SK-N-SH (cell line): Measurements from ENCODE around the gene TMEM47. TPM values are rescaled to one million over a fixed set of nuclear protein-coding genes. Genes with fewer than 3 reads are reported as not detected.

ENCODE experiments used
- CTCF ChIA-PET: fragments of 300-600, 350-600 bp; formaldehyde crosslinking; extraction: SDS; loops from one replicate; lab custom pipeline; 2021; lab: Yijun Ruan, JAX
- POLR2A ChIA-PET: fragments of 350-600 bp; sonication (Branson Sonifier 250); formaldehyde crosslinking; extraction: SDS; loops from one replicate; lab custom pipeline; 2020; ENCODE audit warnings: antibody characterized with exemption, inconsistent platforms; lab: Yijun Ruan, JAX
- DNase-seq: peaks from one replicate; pipeline ENCODE4 v3.0.0; 2012
- H2AFZ ChIP-seq: fragments of 200-600 bp; sonication (generic); 2 replicates; pipeline ENCODE4 v1.8.1; 2016; ENCODE audit warnings: antibody characterized with exemption, mild to moderate bottlenecking, low read depth
- H3F3A ChIP-seq: fragments of 200-600 bp; sonication (generic); replicated peaks from 2 replicates; pipeline ENCODE3; 2016; ENCODE audit warnings: antibody characterized with exemption, mild to moderate bottlenecking; ENCODE audit not compliant: insufficient read depth
- H3K27ac ChIP-seq, 2 experiments: fragments of 200-500 bp in 1 of 2; fragments of 200-600 bp in 1 of 2; sonication (Bioruptor generic) in 1 of 2; sonication (generic), shearing (Covaris generic) in 1 of 2; 2 replicates each; pipeline versions ENCODE4 v1.5.1 to v1.6.1; 2014 to 2016; ENCODE audit warnings: low read depth in 2 of 2, inconsistent platforms in 1 of 2, low read length in 1 of 2, mild to moderate bottlenecking in 1 of 2, mixed read lengths in 1 of 2
- H3K27me3 ChIP-seq: fragments of 200-600 bp; sonication (generic), shearing (Covaris generic); 2 replicates; pipeline ENCODE4 v1.6.1; 2016; ENCODE audit warnings: mixed run types; ENCODE audit not compliant: insufficient read depth
- H3K36me3 ChIP-seq, 2 experiments: fragments of 200-500 bp in 1 of 2; fragments of 200-600 bp in 1 of 2; sonication (Bioruptor generic) in 1 of 2; sonication (generic) in 1 of 2; replicated peaks in 1 of 2; 2 replicates each; pipeline versions ENCODE3 to v1.5.1; 2014 to 2016; ENCODE audit warnings: low read length in 1 of 2, mild to moderate bottlenecking in 1 of 2; ENCODE audit not compliant: insufficient read depth in 2 of 2, control insufficient read depth in 1 of 2
- H3K4me1 ChIP-seq, 2 experiments: fragments of 200-500 bp in 1 of 2; fragments of 200-600 bp in 1 of 2; sonication (Bioruptor generic) in 1 of 2; sonication (generic), shearing (Covaris generic) in 1 of 2; 2 replicates each; pipeline versions ENCODE4 v1.5.1 to v1.6.1; 2014 to 2016; ENCODE audit warnings: low read depth in 1 of 2, low read length in 1 of 2, mixed run types in 1 of 2; ENCODE audit not compliant: insufficient read depth in 2 of 2, control insufficient read depth in 1 of 2
- H3K4me2 ChIP-seq: fragments of 200-600 bp; sonication (generic), shearing (Covaris generic); 2 replicates; pipeline ENCODE4 v1.6.1; 2017; ENCODE audit warnings: mixed run types
- H3K4me3 ChIP-seq, 2 experiments: fragments of 200-500 bp in 1 of 2; fragments of 200-600 bp in 1 of 2; sonication (Bioruptor generic) in 1 of 2; sonication (generic), shearing (Covaris generic) in 1 of 2; 2 replicates each; pipeline versions ENCODE4 v1.5.1 to v1.8.1; 2014 to 2016; ENCODE audit warnings: low read depth in 2 of 2, inconsistent platforms in 1 of 2, low read length in 1 of 2, mild to moderate bottlenecking in 1 of 2, mixed read lengths in 1 of 2, moderate library complexity in 1 of 2
- H3K79me2 ChIP-seq: fragments of 200-600 bp; sonication (generic); 2 replicates; pipeline ENCODE4 v1.8.1; 2017; ENCODE audit warnings: mild to moderate bottlenecking; ENCODE audit not compliant: insufficient read depth
- H3K9ac ChIP-seq: fragments of 200-600 bp; sonication (generic); 2 replicates; pipeline ENCODE4 v1.6.1; 2017; ENCODE audit warnings: mixed run types
- H3K9me2 ChIP-seq: fragments of 200-600 bp; sonication (generic); 2 replicates; pipeline ENCODE4 v1.6.1; 2017; ENCODE audit warnings: mixed run types
- H3K9me3 ChIP-seq: fragments of 200-600 bp; sonication (generic); 2 replicates; pipeline ENCODE4 v1.6.1; 2017; ENCODE audit warnings: mixed run types, mild to moderate bottlenecking, moderate library complexity
- H4K20me1 ChIP-seq: fragments of 200-600 bp; sonication (generic); 2 replicates; pipeline ENCODE4 v1.6.1; 2017; ENCODE audit warnings: mild to moderate bottlenecking, mixed run types; ENCODE audit not compliant: insufficient read depth
- EZH2phosphoT487 ChIP-seq: fragments of 200-600 bp; sonication (generic); IDR thresholded peaks from 2 replicates; pipeline ENCODE4 v1.6.1; 2017; ENCODE audit warnings: low read depth, mixed run types, mild to moderate bottlenecking, antibody characterized with exemption, moderate library complexity, borderline replicate concordance
- FOXM1 ChIP-seq: IDR thresholded peaks from 2 replicates; pipeline ENCODE4 v1.4.0; 2012; ENCODE audit warnings: low read depth, mild to moderate bottlenecking
- NFIC ChIP-seq: IDR thresholded peaks from 2 replicates; pipeline ENCODE4 v1.4.0; 2012; ENCODE audit warnings: borderline replicate concordance
- RAD21 ChIP-seq: IDR thresholded peaks from 2 replicates; pipeline ENCODE4 v1.6.1; 2012; ENCODE audit warnings: mild to moderate bottlenecking, low read length
- RCOR1 ChIP-seq: fragments of 150-350 bp; IDR thresholded peaks from 2 replicates; pipeline ENCODE4 v1.6.1; 2017; ENCODE audit warnings: antibody characterized with exemption, low read length
- RXRA ChIP-seq: IDR thresholded peaks from 2 replicates; pipeline ENCODE4 v1.4.0; 2012; ENCODE audit warnings: low read depth, mild to moderate bottlenecking, borderline replicate concordance
- TCF12 ChIP-seq: IDR thresholded peaks from 2 replicates; pipeline ENCODE4 v1.4.0; 2012
- YY1 ChIP-seq: IDR thresholded peaks from 2 replicates; pipeline ENCODE4 v1.4.0; 2012; ENCODE audit warnings: low read depth, mild to moderate bottlenecking
- WGBS: methylation state at CpG from one replicate; pipeline ENCODE4 v1.1.6; 2017; ENCODE audit warnings: low lambda C conversion rate; 5-methylcytosine and 5-hydroxymethylcytosine counted together
- polyA plus RNA-seq, 3 experiments: library from polyadenylated mRNA; depleted of rRNA; stranded (reverse); fragments of >200 nt; gene quantifications; 2 replicates each; pipeline ENCODE4 v1.2.3, GENCODE V29; 2012
- TF ChIP-seq, protein P1 (sequence below): fragments of 200-600 bp; sonication (generic); IDR thresholded peaks from 2 replicates; pipeline ENCODE4 v1.6.1; 2017; ENCODE audit warnings: antibody characterized with exemption, mild to moderate bottlenecking, moderate library complexity
- TF ChIP-seq, protein P2 (sequence below): IDR thresholded peaks from 2 replicates; pipeline ENCODE4 v1.4.0; 2012; ENCODE audit warnings: low read depth, borderline replicate concordance
- TF ChIP-seq, protein P3 (sequence below): fragments of 150-350 bp; IDR thresholded peaks from 2 replicates; pipeline ENCODE4 v1.6.1; 2016; ENCODE audit warnings: mild to moderate bottlenecking, low read depth, low read length
- TF ChIP-seq, protein P4 (sequence below): IDR thresholded peaks from 2 replicates; pipeline ENCODE4 v1.4.0; 2012; ENCODE audit warnings: low read depth

Gene TMEM47
- polyA plus RNA-seq, 1 of the 3 experiments (the other 2 are of a cell fraction): 0.02 TPM

DNA sequence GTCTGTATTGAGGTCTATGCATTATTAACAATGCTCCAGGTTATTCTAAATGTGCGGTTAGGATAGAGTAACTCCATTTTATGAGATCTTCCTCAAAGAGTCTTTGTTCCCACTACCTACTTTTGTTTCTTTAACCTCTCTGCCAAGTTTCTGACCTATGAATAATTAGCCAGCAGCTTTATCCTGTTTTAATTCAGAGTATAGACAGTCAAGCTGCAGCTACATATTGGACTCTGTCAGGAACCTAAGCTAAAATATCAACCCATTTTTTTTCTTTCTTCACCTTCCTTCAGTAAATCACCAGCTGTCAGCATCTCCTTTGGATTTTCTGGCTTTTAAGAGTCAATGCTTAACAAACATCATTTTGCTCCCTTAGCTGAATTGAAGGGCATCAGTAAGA lies 72.3 kb downstream of the TMEM47 start (continued):
- TF ChIP-seq, protein P1, sequence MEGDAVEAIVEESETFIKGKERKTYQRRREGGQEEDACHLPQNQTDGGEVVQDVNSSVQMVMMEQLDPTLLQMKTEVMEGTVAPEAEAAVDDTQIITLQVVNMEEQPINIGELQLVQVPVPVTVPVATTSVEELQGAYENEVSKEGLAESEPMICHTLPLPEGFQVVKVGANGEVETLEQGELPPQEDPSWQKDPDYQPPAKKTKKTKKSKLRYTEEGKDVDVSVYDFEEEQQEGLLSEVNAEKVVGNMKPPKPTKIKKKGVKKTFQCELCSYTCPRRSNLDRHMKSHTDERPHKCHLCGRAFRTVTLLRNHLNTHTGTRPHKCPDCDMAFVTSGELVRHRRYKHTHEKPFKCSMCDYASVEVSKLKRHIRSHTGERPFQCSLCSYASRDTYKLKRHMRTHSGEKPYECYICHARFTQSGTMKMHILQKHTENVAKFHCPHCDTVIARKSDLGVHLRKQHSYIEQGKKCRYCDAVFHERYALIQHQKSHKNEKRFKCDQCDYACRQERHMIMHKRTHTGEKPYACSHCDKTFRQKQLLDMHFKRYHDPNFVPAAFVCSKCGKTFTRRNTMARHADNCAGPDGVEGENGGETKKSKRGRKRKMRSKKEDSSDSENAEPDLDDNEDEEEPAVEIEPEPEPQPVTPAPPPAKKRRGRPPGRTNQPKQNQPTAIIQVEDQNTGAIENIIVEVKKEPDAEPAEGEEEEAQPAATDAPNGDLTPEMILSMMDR: no peak
- TF ChIP-seq TCF12 (no peak), NFIC (no peak)

DNA sequence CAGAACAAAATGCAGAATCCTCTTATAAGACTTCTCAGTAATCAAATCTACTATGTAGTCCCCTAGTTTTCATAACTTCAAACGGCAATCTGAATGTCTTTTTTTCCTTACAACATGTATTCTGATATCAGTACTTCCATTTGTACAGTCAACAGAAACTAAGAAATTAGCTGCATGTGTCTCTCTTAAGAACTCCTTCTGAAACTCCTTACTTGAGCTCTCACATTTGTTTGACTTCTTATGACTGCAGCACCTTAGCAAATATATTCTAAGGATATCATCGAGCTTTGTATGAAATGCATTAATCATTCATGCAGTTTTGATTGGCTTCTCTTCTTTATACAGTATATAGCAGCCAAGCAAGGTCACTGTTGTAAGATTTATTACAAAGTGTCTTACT lies 77.0 kb downstream of the TMEM47 start:
- ChIA-PET POLR2A (no interaction called here), CTCF (no interaction called here)
- WGBS: 4% methylated on average over 2 of the region's 2 CpGs
- H3K79me2 ChIP-seq: no peaks in the 10 kb centered on the region
- no peaks in the 10 kb centered on the region for H4K20me1 ChIP-seq
- H3K27me3 ChIP-seq: no peaks in the 10 kb centered on the region
- no peak overlapping the region for H3K4me3 ChIP-seq
- no peaks in the 10 kb centered on the region for H3F3A ChIP-seq
- H3K36me3 ChIP-seq: no peaks in the 10 kb centered on the region
- H3K9me3 ChIP-seq: no peaks in the 10 kb centered on the region
- H3K4me2 ChIP-seq: no peak overlapping the region
- H2AFZ ChIP-seq: no peak overlapping the region
- H3K9me2 ChIP-seq: no peaks in the 10 kb centered on the region
- no peak overlapping the region for H3K9ac ChIP-seq
- no peak for TF ChIP-seq YY1
- TF ChIP-seq RAD21: no peak
- TF ChIP-seq, protein P2, sequence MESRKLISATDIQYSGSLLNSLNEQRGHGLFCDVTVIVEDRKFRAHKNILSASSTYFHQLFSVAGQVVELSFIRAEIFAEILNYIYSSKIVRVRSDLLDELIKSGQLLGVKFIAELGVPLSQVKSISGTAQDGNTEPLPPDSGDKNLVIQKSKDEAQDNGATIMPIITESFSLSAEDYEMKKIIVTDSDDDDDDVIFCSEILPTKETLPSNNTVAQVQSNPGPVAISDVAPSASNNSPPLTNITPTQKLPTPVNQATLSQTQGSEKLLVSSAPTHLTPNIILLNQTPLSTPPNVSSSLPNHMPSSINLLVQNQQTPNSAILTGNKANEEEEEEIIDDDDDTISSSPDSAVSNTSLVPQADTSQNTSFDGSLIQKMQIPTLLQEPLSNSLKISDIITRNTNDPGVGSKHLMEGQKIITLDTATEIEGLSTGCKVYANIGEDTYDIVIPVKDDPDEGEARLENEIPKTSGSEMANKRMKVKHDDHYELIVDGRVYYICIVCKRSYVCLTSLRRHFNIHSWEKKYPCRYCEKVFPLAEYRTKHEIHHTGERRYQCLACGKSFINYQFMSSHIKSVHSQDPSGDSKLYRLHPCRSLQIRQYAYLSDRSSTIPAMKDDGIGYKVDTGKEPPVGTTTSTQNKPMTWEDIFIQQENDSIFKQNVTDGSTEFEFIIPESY: no peak
- TF ChIP-seq RCOR1: no peak
- TF ChIP-seq FOXM1: no peak
- TF ChIP-seq, protein P3, sequence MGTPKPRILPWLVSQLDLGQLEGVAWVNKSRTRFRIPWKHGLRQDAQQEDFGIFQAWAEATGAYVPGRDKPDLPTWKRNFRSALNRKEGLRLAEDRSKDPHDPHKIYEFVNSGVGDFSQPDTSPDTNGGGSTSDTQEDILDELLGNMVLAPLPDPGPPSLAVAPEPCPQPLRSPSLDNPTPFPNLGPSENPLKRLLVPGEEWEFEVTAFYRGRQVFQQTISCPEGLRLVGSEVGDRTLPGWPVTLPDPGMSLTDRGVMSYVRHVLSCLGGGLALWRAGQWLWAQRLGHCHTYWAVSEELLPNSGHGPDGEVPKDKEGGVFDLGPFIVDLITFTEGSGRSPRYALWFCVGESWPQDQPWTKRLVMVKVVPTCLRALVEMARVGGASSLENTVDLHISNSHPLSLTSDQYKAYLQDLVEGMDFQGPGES: no peak
- TF ChIP-seq, protein P4, sequence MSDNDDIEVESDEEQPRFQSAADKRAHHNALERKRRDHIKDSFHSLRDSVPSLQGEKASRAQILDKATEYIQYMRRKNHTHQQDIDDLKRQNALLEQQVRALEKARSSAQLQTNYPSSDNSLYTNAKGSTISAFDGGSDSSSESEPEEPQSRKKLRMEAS: no peak
- TF ChIP-seq EZH2phosphoT487: no peak
- TF ChIP-seq RXRA: no peak
- H3K4me1 ChIP-seq: no peaks in the 10 kb centered on the region
- DNase-seq: no peak
- H3K27ac ChIP-seq: no peak overlapping the region
